CD4-positive, alpha-beta T cell treated with Interleukin-17A for 4 hours (primary cell): Measurements from ENCODE around the gene PTRH1.
A peak's percentile ranks its signal among the peaks of the same experiment; 100 is the strongest.

Experiments
- DNase-seq: peaks from one replicate; pipeline ENCODE4 v3.0.0-alpha.2; 2020; ENCODE audit warnings: mixed read lengths

The PTRH1 gene

DNA sequence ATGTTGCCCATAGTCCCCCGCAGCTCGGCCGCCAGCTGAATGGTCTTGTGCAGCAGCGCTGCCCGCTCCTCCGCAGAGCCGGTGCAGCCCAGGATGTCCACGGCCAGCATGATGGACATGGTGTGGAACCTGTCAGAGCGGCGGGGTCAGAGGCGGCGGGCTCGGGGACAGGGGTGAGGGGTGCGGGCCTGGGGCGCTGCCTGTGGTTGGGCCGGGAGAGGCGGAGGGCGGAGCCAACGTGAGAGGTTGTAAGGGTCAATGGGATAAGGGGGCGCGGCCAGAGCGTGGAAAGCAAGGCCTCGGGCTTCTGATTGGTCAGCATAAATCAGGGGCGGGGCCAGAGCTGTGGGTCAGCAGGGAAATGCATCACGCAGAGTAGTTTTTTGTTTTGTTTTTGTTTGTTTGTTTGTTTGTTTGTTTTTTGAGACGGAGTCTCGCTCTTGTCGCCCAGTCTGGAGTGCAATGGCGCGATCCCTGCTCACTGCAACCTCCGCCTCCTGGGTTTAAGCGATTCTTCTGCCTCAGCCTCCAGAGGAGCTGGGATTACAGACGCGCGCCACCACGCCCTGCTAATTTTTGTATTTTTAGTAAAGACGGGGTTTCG is 26.5 kb upstream of the PTRH1 start:
- no peak for DNase-seq

GRCh38 chr9:127739614-127740330 is 24.3 kb upstream of the PTRH1 start:
- no peak for DNase-seq

- DNase-seq = no peak
These were observed 23.2 kb upstream of the PTRH1 start for GRCh38 chr9:127738666-127739065.

DNA sequence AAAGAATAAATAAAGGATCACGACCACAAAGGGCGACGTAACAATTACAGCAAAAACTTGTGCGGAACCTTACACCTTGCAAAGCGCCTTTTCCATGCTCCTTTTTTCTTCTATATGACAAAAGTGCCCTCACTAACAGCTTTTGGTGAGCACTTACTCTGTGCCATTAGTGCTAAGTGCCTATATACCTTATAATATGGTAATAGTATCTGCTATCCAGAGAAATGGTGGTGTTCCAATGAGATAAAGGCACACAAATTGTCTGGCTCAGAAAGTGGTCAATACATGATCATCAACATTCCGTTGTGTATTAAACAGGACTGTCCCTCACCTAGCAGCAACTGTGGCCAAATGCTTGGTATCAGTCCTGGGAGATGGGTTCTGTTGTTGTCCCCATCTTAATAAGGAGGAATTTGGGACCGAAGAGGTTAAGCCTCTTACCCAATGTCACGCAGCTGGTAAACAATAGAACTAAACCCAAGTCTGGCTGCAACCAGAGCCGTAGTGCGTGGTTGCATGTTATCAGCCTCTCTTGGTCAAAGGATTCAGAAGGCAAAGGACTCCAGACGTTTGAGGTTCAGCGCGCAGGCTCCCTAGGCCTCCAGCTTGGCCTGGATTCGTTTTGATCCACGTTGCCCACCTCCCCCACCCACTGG is 20.2 kb upstream of the PTRH1 start:
- no peak for DNase-seq

- peak; percentile 99 for DNase-seq
These were observed 19.5 kb upstream of the PTRH1 start, which contains the start of gene TOR2A for GRCh38 chr9:127734747-127735529. TSS of gene TOR2A (minus strand) at chr9:127735294. CDS start at chr9:127735270, 24 bp downstream.

DNA sequence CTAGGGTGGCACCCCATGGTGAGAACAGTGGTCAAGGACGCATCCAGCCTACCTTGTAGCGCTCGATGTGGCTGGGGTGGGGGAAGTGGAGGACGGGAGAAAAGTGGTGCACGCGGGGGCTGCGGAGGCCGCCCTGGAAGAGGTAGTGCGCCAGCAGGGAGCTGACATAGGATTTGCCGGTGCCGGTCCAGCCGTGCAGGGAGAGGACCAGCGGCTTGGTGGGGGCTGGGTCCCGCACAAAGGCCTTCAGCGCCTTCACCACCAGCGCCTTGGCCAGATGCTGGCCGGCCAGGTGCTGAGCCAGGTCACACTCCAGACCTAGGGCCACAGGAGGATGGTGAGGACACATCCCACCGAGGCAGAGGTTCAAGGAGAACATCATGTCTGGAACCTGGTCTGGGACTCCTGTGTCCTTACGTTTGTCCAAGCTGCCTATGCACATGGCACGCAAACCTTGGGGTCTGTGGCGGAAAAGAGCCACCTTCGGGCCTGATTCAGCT is 18.8 kb upstream of the PTRH1 start:
- DNase-seq = no peak

- no peak for DNase-seq
These were observed 18.2 kb upstream of the PTRH1 start for GRCh38 chr9:127733614-127734013.

GRCh38 chr9:127732444-127732843 is 17.0 kb upstream of the PTRH1 start:
- DNase-seq = no peak

DNA sequence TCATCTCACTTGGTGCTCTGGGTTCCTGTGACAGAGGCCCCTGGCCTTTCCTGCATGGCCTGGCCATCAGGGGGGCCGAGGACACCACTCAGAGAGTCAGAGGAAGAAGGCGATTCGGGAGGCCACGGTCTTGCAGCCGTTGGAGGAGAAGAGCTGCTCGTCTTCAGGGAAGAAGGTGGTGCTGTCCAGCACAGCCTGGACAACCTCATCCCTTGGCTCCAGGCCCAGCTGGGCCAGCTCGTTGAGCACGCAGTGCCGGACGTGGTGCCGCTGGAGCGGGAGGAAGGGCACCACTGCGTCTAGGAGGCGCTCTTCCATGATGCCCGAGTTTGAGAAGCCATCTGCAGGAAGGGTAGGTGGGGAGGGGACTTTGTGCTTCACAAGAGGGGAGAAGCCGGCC is 16.5 kb upstream of the PTRH1 start:
- no peak for DNase-seq

GRCh38 chr9:127730799-127731410 is 15.4 kb upstream of the PTRH1 start:
- DNase-seq = no peak

DNA sequence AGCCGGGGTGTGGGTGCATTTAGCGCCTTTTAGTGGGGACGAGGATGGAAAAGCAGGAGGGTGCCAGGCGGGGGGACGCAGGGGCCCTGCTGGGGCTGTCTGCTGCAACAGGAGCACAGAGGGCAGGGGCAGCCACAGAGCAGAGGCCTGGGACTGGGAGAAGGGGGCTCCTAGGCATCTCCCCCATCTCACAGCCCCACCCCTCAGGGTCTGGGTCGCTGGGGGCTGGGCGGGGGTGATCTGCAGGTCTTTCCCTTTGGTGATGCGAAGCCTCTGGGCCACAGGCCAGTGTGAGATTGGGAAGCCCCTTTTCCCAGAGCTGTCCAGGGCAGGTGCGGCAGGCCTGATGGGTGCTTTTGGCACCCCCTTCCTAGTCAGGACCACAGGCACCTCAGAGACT is 14.8 kb upstream of the PTRH1 start:
- no peak for DNase-seq

GRCh38 chr9:127729522-127730256 is 14.2 kb upstream of the PTRH1 start:
- no peak for DNase-seq

- no peak for DNase-seq
These were observed 13.3 kb upstream of the PTRH1 start for GRCh38 chr9:127728808-127729207.

- DNase-seq = no peak
These were observed 11.4 kb upstream of the PTRH1 start for GRCh38 chr9:127726871-127727270.

DNA sequence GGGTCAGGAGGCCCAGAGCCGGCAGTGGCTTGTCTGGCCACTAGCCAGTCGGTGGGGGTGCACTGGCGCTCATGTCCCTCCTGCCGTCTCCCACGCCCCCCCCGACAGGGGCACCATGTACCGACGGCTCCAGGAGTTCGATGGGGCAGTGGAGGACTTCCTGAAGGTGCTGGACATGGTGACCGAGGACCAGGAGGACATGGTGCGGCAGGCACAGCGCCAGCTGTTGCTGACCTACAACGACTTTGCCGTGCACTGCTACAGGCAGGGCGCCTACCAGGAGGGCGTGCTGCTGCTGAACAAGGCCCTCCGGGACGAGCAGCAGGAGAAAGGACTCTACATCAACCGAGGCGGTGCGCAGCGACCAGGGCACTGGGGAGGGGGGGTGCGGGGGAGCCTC is 8.5 kb upstream of the PTRH1 start:
- no peak for DNase-seq

- no peak for DNase-seq
These were observed 8.0 kb upstream of the PTRH1 start for GRCh38 chr9:127723444-127723843.

GRCh38 chr9:127723013-127723412 is 7.5 kb upstream of the PTRH1 start:
- DNase-seq = no peak

DNA sequence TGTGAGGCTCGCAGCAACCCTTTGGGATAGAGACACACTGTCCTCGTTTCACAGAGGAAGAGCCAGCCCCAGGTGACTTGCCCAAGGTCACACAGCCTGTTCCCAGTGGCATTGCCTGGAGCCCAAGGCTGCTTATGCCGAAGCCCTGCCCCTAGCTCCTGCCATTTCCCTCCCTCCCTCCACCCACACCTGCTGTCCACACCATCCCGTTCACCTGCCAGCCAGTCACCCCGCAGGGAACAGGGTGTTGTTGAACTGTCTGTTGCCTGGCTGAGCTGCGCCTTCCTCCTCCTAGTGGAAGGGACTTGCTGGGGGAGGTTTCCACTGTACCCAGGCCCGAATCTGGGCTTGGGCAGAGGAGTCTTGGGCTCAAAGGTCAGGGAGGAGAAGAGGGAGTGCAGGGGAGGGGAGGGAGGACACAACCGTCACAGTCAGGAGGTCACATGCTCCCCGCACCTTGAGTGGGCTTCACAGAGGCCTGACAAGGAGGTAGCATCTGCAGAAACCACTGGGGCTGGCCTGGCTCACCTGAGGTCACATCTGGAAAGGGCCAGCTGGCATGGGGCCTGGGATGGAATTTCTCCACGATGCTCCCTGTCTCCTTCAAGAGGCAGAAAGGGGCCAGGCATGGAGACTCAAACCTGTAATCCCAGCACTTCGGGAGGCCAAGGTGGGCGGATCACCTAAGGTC is 6.7 kb upstream of the PTRH1 start:
- no peak for DNase-seq

DNA sequence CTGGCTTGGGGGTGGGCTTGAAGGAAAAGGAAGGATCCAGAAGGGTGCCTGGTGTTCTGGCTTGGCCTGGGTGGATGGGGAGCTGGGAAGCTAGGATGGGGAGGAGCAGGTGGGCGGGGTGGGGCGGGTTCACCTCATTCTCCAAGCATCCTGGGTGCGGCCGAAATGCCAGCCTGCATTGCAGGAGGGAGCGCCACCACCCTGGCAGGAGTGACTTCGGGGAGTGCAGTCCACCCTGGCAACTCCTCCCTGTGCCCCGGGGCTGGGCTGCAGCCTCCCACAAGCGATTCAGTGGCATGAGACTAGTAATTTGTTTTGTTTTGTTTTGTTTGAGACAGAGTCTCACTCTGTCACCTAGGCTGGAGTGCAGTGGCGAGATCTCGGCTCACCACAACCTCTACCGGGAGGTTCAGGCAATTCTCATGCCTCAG is 5.9 kb upstream of the PTRH1 start:
- DNase-seq = no peak

DNA sequence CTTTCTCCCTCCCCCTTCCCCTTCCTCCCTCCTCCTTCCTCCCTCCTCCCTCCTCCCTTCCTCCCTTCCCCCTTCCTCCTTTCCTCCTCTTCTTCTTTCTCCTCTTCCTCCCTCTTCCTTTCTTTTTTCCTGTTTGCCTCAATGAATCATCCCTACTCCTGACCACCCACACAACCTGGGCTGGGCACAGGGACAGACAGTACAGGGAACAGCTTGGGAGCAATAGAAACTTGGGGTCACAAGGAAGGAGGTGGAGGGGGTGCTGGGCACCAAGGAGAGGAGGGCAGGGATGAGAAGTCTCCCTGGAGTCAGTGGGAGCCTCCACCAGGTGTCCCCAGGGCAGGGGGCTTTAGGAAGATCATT is 5.4 kb upstream of the PTRH1 start:
- DNase-seq = no peak
